ENCODE measurements around the gene GIT2. TPM values are rescaled to one million over a fixed set of nuclear protein-coding genes. Genes with fewer than 3 reads are reported as not detected.

GIT2 gene
- total and polyA plus RNA-seq, 2 of the 13 experiments (the other 11 are each of a cell fraction or from before 2014, with no cell fraction given) = 18.4 to 19.8 TPM

- H3K27me3 ChIP-seq (ENCODE audit: control insufficient read depth in 1 of 2, insufficient read depth in 2 of 2, low read length in 2 of 2) = peaks cover 0 to 3% of the 10 kb centered on the region in 2 experiments; a peak in 2 of 5 replicates
- no peak overlapping the region for H2AFZ ChIP-seq (ENCODE audit: low read length)
- H3K79me2 ChIP-seq (ENCODE audit: insufficient read depth, low read length) = peaks cover 17% of the 10 kb centered on the region
- no peaks in the 10 kb centered on the region for H3K36me3 ChIP-seq (replicated peaks in 1 of 2; ENCODE audit: control insufficient read depth in 1 of 2, insufficient read depth in 2 of 2, low read length in 2 of 2)
- H4K20me1 ChIP-seq (ENCODE audit: insufficient read depth, low read length) = no peaks in the 10 kb centered on the region
- H3K9ac ChIP-seq (ENCODE audit: insufficient read depth, low read depth, low read length) = 0 out of 2 replicates have a peak overlapping the region, but pooled peaks have one; percentile 2
- no peak for DNase-seq (ENCODE audit: low spot score)
- ATAC-seq = no peak
- peak overlapping the region; percentile 51 for H3K4me2 ChIP-seq (ENCODE audit: low read depth, low read length)
- no peak overlapping the region for H3K27ac ChIP-seq (ENCODE audit: extremely low read length, insufficient read depth, low read length)
- 9% methylated on average over 4 of the region's 6 CpGs for WGBS (ENCODE audit: low lambda C conversion rate)
- H3K4me1 ChIP-seq (ENCODE audit: insufficient read depth, low read length) = peaks cover 73% of the 10 kb centered on the region
- ChIA-PET POLR2A (no interaction called here), CTCF (ENCODE audit: low intra/inter-chr PET ratio, low total read pairs) (interaction anchor here (0.7 kb wide), 1 partner anchor 44 kb away, joined by 3 read pairs; no protein-coding TSS in a partner anchor)
- H3K9me3 ChIP-seq (ENCODE audit: low read length) = no peaks in the 10 kb centered on the region
- no peak overlapping the region for H3K4me3 ChIP-seq (replicated peaks in 1 of 3; ENCODE audit: insufficient read depth in 1 of 3, low read depth in 2 of 3, low read length in 3 of 3)
- in situ Hi-C loops (cut with HindIII; ENCODE audit: extremely low pct_ligation_motif_present, low pct_unique_long_range_greater_than_20kb) = no loop called here
- no TSS peak for BruUV-seq (replicated peaks)
- intact Hi-C loops (cut with micrococcal nuclease; ENCODE audit: unreplicated experiment) = no loop called here
- no peak for FAIRE-seq
- TF ChIP-seq MATR3 (CRISPR knock-in tag; IDR thresholded peaks at IDR 0.05) (no peak), SCMH1 (CRISPR knock-in tag; IDR thresholded peaks at IDR 0.05; ENCODE audit: borderline replicate concordance) (no peak), HNF4A (CRISPR knock-in tag; IDR thresholded peaks at IDR 0.05) (peak; percentile 12; the same call in 1 of the 2 replicates), ZNF280D (CRISPR knock-in tag; IDR thresholded peaks at IDR 0.05) (no peak), ZNF251 (CRISPR knock-in tag; IDR thresholded peaks at IDR 0.05) (no peak), TFAP4 (IDR thresholded peaks at IDR 0.05; ENCODE audit: borderline replicate concordance, low read depth) (peak; percentile 65; the same call in 1 of the 2 replicates), THYN1 (CRISPR knock-in tag; IDR thresholded peaks at IDR 0.05; ENCODE audit: borderline replicate concordance, low read depth) (no peak), CEBPG (CRISPR knock-in tag; IDR thresholded peaks at IDR 0.05) (peak; percentile 53), CEBPB (IDR thresholded peaks at IDR 0.05; ENCODE audit: borderline replicate concordance, low read depth, low read length) (peak; percentile 58; the same call in 1 of the 2 replicates), ZNF414 (CRISPR knock-in tag; IDR thresholded peaks at IDR 0.05) (no peak), HNF1B (CRISPR knock-in tag; IDR thresholded peaks at IDR 0.05) (no peak), SOX13 (IDR thresholded peaks at IDR 0.05) (no peak), SOX13 (CRISPR knock-in tag; conservative IDR thresholded peaks at IDR 0.05 in 1 of 2, IDR thresholded peaks at IDR 0.05 in 1 of 2) (no peak), ZNF33A (CRISPR knock-in tag; IDR thresholded peaks at IDR 0.05; ENCODE audit: borderline replicate concordance) (no peak), FOXA3 (CRISPR knock-in tag; IDR thresholded peaks at IDR 0.05) (0 out of 2 replicates have a peak, but pooled peaks have one; percentile 22), DBP (CRISPR knock-in tag; IDR thresholded peaks at IDR 0.05; ENCODE audit: not compliant biosample characterization) (no peak), ZNF678 (CRISPR knock-in tag; IDR thresholded peaks at IDR 0.05) (no peak), ATRX (CRISPR knock-in tag; IDR thresholded peaks at IDR 0.05; ENCODE audit: borderline replicate concordance) (no peak), MXD4 (CRISPR knock-in tag; IDR thresholded peaks at IDR 0.05) (no peak)
Measured at GRCh38 chr12:109897029-109897428, 99.1 kb downstream of the GIT2 start.

Measured in HepG2 (cell line).